Measurements from ENCODE around the gene HAUS7.

DNA sequence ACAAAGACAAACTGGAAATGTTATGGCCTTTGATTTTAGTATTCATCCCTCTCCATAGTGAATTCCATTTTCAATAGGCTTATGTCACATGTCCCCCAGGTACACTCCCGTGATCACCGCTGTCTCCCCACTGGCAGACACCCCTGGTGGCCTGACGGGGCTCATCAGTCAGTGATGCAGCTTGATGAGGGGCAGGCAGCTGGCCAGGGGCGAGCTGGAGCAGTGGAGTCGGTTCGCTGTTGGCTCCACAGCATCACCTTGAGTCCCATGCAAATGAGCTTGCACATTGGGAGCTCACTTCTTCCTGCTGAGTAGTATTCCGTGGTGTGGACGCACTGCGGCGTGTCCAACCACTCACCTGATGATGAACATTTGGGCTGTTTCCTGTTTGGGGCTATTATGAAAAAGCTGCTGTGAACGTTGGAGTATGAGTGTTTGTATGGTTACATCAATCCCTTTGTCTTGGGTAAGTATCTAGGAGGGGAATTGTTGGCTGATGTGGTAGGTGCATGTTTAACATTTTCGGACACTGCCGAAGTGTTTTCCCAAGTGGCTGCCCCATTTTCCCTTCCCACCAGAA is 29.7 kb downstream of the HAUS7 start:
- TF ChIP-seq, protein P1, sequence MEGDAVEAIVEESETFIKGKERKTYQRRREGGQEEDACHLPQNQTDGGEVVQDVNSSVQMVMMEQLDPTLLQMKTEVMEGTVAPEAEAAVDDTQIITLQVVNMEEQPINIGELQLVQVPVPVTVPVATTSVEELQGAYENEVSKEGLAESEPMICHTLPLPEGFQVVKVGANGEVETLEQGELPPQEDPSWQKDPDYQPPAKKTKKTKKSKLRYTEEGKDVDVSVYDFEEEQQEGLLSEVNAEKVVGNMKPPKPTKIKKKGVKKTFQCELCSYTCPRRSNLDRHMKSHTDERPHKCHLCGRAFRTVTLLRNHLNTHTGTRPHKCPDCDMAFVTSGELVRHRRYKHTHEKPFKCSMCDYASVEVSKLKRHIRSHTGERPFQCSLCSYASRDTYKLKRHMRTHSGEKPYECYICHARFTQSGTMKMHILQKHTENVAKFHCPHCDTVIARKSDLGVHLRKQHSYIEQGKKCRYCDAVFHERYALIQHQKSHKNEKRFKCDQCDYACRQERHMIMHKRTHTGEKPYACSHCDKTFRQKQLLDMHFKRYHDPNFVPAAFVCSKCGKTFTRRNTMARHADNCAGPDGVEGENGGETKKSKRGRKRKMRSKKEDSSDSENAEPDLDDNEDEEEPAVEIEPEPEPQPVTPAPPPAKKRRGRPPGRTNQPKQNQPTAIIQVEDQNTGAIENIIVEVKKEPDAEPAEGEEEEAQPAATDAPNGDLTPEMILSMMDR (IDR thresholded peaks at IDR 0.05; ENCODE audit: insufficient read depth, low read length) = no peak
- TF ChIP-seq POLR2AphosphoS5 (IDR thresholded peaks at IDR 0.05; ENCODE audit: low read depth) (no peak), GABPA (IDR thresholded peaks at IDR 0.05; ENCODE audit: low read depth) (no peak), SPI1 (IDR thresholded peaks at IDR 0.05; ENCODE audit: borderline replicate concordance, low read depth) (no peak)
- TF ChIP-seq, protein P2, sequence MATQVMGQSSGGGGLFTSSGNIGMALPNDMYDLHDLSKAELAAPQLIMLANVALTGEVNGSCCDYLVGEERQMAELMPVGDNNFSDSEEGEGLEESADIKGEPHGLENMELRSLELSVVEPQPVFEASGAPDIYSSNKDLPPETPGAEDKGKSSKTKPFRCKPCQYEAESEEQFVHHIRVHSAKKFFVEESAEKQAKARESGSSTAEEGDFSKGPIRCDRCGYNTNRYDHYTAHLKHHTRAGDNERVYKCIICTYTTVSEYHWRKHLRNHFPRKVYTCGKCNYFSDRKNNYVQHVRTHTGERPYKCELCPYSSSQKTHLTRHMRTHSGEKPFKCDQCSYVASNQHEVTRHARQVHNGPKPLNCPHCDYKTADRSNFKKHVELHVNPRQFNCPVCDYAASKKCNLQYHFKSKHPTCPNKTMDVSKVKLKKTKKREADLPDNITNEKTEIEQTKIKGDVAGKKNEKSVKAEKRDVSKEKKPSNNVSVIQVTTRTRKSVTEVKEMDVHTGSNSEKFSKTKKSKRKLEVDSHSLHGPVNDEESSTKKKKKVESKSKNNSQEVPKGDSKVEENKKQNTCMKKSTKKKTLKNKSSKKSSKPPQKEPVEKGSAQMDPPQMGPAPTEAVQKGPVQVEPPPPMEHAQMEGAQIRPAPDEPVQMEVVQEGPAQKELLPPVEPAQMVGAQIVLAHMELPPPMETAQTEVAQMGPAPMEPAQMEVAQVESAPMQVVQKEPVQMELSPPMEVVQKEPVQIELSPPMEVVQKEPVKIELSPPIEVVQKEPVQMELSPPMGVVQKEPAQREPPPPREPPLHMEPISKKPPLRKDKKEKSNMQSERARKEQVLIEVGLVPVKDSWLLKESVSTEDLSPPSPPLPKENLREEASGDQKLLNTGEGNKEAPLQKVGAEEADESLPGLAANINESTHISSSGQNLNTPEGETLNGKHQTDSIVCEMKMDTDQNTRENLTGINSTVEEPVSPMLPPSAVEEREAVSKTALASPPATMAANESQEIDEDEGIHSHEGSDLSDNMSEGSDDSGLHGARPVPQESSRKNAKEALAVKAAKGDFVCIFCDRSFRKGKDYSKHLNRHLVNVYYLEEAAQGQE (IDR thresholded peaks at IDR 0.05; ENCODE audit: insufficient replicate concordance, low read depth) = no peak

Measured in HL-60 (cell line).